Naive thymus-derived CD8-positive, alpha-beta T cell (primary cell): Measurements from ENCODE around the gene SCAF4. TPM values are rescaled to one million over a fixed set of nuclear protein-coding genes. Genes with fewer than 3 reads are reported as not detected.
A peak's percentile ranks its signal among the peaks of the same experiment; 100 is the strongest.
"Not testable (repeated sequence)": the region's sequence is repeated elsewhere in the genome, so short reads cannot be mapped to it uniquely, and the experiment has no call there.

Source experiments
- ATAC-seq, 2 donors: fragments of 150-1000 bp; cut with Tn5 transposase in 1 of 2; sonication (Bioruptor Pico), chemical (Tn5 transposase) in 1 of 2; 1 replicate in 1 of 2; 2 replicates in 1 of 2; pipeline ENCODE4 v1.10.0; 2021; ENCODE audit warnings: mild to moderate bottlenecking in 2 of 2, moderate library complexity in 2 of 2
- POLR2A ChIA-PET: fragments of 350-600 bp; sonication (Branson Sonifier 250); formaldehyde crosslinking; loops from one replicate; lab custom pipeline; 2021; ENCODE audit warnings: antibody characterized with exemption; lab: Charles Lee
- DNase-seq, 10 donors: peaks; one replicate each; pipeline versions ENCODE4 v3.0.0 to v3.0.0-alpha.2; 2020 to 2022
- H3K27ac Mint-ChIP-seq, 10 donors: one replicate each; pipeline ENCODE4 v1.8.0; 2020 to 2022; ENCODE audit warnings: mild to moderate bottlenecking in 10 of 10, mixed read lengths in 10 of 10, moderate library complexity in 4 of 10, inconsistent platforms in 1 of 10
- H3K27me3 Mint-ChIP-seq, 5 donors: one replicate each; pipeline ENCODE4 v1.8.0; 2021 to 2022; ENCODE audit warnings: mixed read lengths in 5 of 5
- H3K36me3 Mint-ChIP-seq, 3 donors: one replicate each; pipeline ENCODE4 v1.8.0; 2020 to 2022; ENCODE audit warnings: mixed read lengths in 3 of 3, mild to moderate bottlenecking in 2 of 3, inconsistent platforms in 1 of 3
- H3K4me1 Mint-ChIP-seq, 4 donors: one replicate each; pipeline ENCODE4 v1.8.0; 2021 to 2022; ENCODE audit warnings: mixed read lengths in 4 of 4
- H3K4me3 Mint-ChIP-seq, 10 donors: one replicate each; pipeline ENCODE4 v1.8.0; 2020 to 2022; ENCODE audit warnings: mild to moderate bottlenecking in 10 of 10, mixed read lengths in 10 of 10, moderate library complexity in 6 of 10, inconsistent platforms in 1 of 10
- H3K9me3 Mint-ChIP-seq, 9 donors: one replicate each; pipeline ENCODE4 v1.8.0; 2020 to 2022; ENCODE audit warnings: mixed read lengths in 9 of 9, mild to moderate bottlenecking in 3 of 9, inconsistent platforms in 1 of 9, moderate library complexity in 1 of 9
- polyA plus RNA-seq, 3 donors: library from polyadenylated mRNA; unstranded; fragments of 300-500 nt; fragmentation: Illumina TruSeq; gene quantifications; one replicate each; pipeline ENCODE4 v1.2.3, GENCODE V29; 2021
- total RNA-seq, 8 experiments: library from RNA in 2 of 8; stranded (reverse) in 2 of 8; gene quantifications; one replicate each; pipeline ENCODE4 v1.2.3 and lab custom pipeline; 2021 to 2026

The SCAF4 gene
- total and polyA plus RNA-seq, 5 experiments from 2014 or later = 12.2 to 67.1 (median 29.0) TPM

DNA sequence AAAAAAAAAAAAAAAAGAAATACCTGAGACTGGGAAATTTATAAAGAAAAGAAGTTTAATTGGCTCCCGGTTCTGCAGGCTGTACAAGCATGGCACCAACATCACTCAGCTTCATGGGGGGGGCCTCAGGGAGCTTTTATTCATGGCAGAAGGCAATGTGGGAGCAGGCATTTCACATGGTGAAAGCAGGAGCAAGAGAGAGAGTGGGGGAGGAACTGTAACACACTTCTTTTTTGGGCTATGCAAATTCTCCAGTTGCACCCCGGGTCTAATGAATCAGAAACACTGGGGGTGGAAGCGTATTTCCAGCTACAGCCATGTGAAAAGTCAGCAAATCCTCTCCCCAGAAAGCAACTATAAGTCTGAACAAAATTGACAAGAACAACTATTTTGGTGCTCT lies 84.3 kb downstream of the SCAF4 start:
- ATAC-seq (no peak), DNase-seq (no peak)
- peaks cover 0 to 3% (median 0%) of the 10 kb centered on the region in 9 donors for H3K9me3 Mint-ChIP-seq
- peaks cover 0 to 5% (median 0%) of the 10 kb centered on the region in 3 donors for H3K36me3 Mint-ChIP-seq
- H3K27me3 Mint-ChIP-seq = peaks cover 0 to 3% (median 0%) of the 10 kb centered on the region in 5 donors
- POLR2A ChIA-PET = interaction anchor here (0.7 kb wide), 1 partner anchor 528 kb away, joined by 4 read pairs; no protein-coding TSS in a partner anchor
- H3K27ac Mint-ChIP-seq = no peak overlapping the region
- H3K4me1 Mint-ChIP-seq = peaks cover 0 to 2% (median 0%) of the 10 kb centered on the region in 4 donors
- H3K4me3 Mint-ChIP-seq = no peak overlapping the region

- Mint-ChIP-seq H3K4me3 (no peak overlapping the region), H3K36me3 (peaks cover 0 to 3% (median 3%) of the 10 kb centered on the region in 3 donors), H3K9me3 (no peaks in the 10 kb centered on the region), H3K27ac (no peak overlapping the region), H3K4me1 (peaks cover 0 to 2% (median 0%) of the 10 kb centered on the region in 4 donors), H3K27me3 (peaks cover 0 to 5% (median 0%) of the 10 kb centered on the region in 5 donors)
- POLR2A ChIA-PET = no interaction called here
- ATAC-seq (no peak), DNase-seq (no peak)
Observed at GRCh38 chr21:31644643-31645042, 87.3 kb downstream of the SCAF4 start.

GRCh38 chr21:31641416-31641922 lies 90.4 kb downstream of the SCAF4 start:
- no peak overlapping the region for H3K4me3 Mint-ChIP-seq
- H3K27me3 Mint-ChIP-seq = peaks cover 0 to 5% (median 0%) of the 10 kb centered on the region in 5 donors
- ATAC-seq (no peak), DNase-seq (no peak)
- H3K9me3 Mint-ChIP-seq = peaks cover 0 to 13% (median 8%) of the 10 kb centered on the region in 9 donors
- H3K27ac Mint-ChIP-seq = no peak overlapping the region
- peaks cover 0 to 11% (median 10%) of the 10 kb centered on the region in 3 donors for H3K36me3 Mint-ChIP-seq
- no peaks in the 10 kb centered on the region for H3K4me1 Mint-ChIP-seq
- POLR2A ChIA-PET = no interaction called here

DNA sequence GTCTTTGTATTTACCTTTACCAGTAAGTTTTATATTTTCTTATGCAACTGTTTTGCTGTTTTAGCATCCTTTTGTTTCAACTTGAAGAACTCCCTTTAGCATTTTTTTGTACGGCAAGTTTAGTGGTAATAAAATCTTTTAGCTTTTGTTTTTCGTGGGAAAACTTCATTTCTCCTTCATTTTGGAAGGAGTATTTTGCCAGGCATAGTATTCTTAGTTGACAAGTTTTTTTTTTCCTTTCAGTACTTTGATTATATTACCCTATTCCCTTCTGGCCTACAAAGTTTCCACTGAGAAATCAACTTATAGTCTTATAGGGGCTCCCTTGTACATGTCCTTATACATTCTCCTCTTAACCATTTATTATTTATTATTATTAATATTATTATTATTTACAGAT lies 95.0 kb downstream of the SCAF4 start:
- POLR2A ChIA-PET = interaction anchor here (0.7 kb wide), 1 partner anchor 386 kb away, joined by 6 read pairs; no protein-coding TSS in a partner anchor
- peaks cover 0 to 2% (median 0%) of the 10 kb centered on the region in 5 donors for H3K27me3 Mint-ChIP-seq
- peaks cover 0 to 19% (median 14%) of the 10 kb centered on the region in 9 donors for H3K9me3 Mint-ChIP-seq
- no peak for DNase-seq
- no peak overlapping the region for H3K27ac Mint-ChIP-seq
- peaks cover 0 to 1% (median 0%) of the 10 kb centered on the region in 4 donors for H3K4me1 Mint-ChIP-seq
- peaks cover 0 to 15% (median 11%) of the 10 kb centered on the region in 3 donors for H3K36me3 Mint-ChIP-seq
- H3K4me3 Mint-ChIP-seq = no peak overlapping the region
- no peak for ATAC-seq

- POLR2A ChIA-PET = no interaction called here
- Mint-ChIP-seq H3K9me3 (peaks cover 0 to 20% (median 14%) of the 10 kb centered on the region in 9 donors), H3K27ac (no peak overlapping the region), H3K4me1 (peaks cover 0 to 1% (median 0%) of the 10 kb centered on the region in 4 donors), H3K27me3 (no peaks in the 10 kb centered on the region), H3K4me3 (no peak overlapping the region), H3K36me3 (peaks cover 0 to 13% (median 11%) of the 10 kb centered on the region in 3 donors)
- DNase-seq (no peak), ATAC-seq (no peak)
Observed at GRCh38 chr21:31634993-31635392, 96.9 kb downstream of the SCAF4 start.

DNA sequence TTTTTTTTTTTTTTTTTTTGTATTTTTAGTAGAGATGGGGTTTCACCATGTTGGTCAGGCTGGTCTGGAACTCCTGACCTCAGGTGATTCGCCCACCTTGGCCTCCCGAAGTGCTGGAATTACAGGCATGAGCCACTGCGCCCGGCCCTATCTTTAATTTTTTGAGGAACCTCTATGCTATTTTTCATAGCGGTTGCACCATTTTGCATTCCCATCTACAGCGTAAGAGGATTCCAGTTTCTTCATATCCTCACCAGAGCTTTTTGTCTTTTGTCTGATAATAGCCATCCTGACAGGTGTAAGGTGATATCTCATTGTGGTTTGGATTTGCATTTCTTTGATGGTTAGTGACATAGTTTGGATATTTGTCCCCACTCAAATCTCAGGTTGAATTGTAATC lies 100.0 kb downstream of the SCAF4 start:
- POLR2A ChIA-PET, H3K4me1 Mint-ChIP-seq, H3K36me3 Mint-ChIP-seq, H3K27ac Mint-ChIP-seq, DNase-seq, H3K27me3 Mint-ChIP-seq, ATAC-seq, H3K4me3 Mint-ChIP-seq: not testable (repeated sequence)
- H3K9me3 Mint-ChIP-seq = peaks cover 0 to 13% (median 9%) of the 10 kb centered on the region in 9 donors

DNA sequence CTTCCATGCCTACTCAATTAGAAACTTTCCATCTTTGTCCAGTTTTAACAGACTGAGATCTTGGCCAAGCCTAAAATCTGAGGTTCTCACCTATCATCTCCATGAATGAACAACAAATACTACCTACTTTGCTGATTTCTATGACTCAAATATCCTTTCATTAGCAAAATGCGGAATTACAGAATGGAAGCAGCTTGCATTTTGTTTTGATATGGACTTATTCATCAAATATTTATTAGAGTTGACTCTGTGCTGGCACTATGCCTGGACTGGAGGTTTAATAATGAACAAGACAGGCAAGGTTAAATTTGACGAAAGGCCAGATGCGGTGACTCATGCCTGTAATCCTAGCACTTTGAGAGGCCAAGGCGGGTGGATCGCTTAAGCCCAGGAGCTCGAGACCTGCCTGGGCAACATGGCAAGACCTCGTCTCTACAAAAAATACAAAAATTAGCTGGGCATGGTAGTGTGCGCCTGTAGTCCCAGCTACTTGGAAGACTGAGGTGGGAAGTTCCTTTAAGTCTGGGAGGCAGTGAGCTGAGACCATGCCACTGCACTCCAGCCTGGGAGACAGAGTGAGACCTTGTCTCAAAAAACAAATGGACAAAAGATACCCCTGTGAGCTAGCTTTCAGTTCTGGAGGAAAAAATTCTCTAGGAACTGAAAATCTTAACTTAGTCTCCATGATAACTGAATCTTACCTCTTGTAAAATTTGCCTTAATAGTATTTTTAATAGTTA lies 101.8 kb downstream of the SCAF4 start:
- POLR2A ChIA-PET = no interaction called here
- H3K36me3 Mint-ChIP-seq = peaks cover 0 to 5% (median 0%) of the 10 kb centered on the region in 3 donors
- H3K27me3 Mint-ChIP-seq = no peaks in the 10 kb centered on the region
- H3K9me3 Mint-ChIP-seq = peaks cover 0 to 10% (median 5%) of the 10 kb centered on the region in 9 donors
- H3K27ac Mint-ChIP-seq = no peak overlapping the region
- DNase-seq = no peak
- H3K4me3 Mint-ChIP-seq = no peak overlapping the region
- no peak for ATAC-seq
- H3K4me1 Mint-ChIP-seq = peaks cover 0 to 1% (median 0%) of the 10 kb centered on the region in 4 donors

DNA sequence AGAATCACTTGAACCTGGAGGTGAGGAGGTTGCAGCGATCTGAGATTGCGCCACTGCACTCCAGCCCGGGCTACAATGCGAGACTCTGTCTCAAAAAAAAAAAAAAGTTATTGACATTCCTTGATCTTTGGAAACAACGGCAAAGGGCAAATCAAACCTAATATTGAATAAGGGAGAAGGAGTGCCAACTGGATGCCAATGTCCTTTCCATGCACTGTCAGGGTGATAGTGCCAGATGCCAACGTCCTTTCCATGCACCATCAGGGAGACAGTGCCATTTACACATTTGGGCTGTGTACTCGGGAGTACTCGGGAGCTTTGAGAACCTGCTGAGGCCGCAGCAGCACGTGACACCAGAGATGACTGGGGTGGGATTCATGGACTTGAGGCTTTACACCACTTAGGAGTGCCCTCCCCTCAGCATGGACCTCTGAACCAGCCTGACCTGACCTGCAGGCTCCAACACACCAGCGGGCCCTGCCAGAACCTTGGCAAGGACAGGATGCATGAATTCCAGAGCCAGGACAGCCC lies 106.9 kb downstream of the SCAF4 start:
- Mint-ChIP-seq H3K4me1 (peaks cover 3 to 11% (median 8%) of the 10 kb centered on the region in 4 donors), H3K36me3 (no peaks in the 10 kb centered on the region), H3K27ac (peak overlapping the region in 1 of 10 donors; percentile 16), H3K27me3 (no peaks in the 10 kb centered on the region), H3K4me3 (no peak overlapping the region), H3K9me3 (no peaks in the 10 kb centered on the region)
- POLR2A ChIA-PET = no interaction called here
- no peak for DNase-seq
- ATAC-seq = no peak

GRCh38 chr21:31624181-31624580 lies 107.7 kb downstream of the SCAF4 start:
- peaks cover 0 to 2% (median 0%) of the 10 kb centered on the region in 9 donors for H3K9me3 Mint-ChIP-seq
- ATAC-seq (no peak), DNase-seq (no peak)
- H3K4me1 Mint-ChIP-seq = peaks cover 3 to 11% (median 8%) of the 10 kb centered on the region in 4 donors
- POLR2A ChIA-PET = no interaction called here
- H3K4me3 Mint-ChIP-seq = no peak overlapping the region
- no peaks in the 10 kb centered on the region for H3K27me3 Mint-ChIP-seq
- no peak overlapping the region for H3K27ac Mint-ChIP-seq
- H3K36me3 Mint-ChIP-seq = no peaks in the 10 kb centered on the region

- POLR2A ChIA-PET = no interaction called here
- H3K27ac Mint-ChIP-seq = no peak overlapping the region
- H3K4me3 Mint-ChIP-seq = no peak overlapping the region
- peaks cover 3 to 11% (median 8%) of the 10 kb centered on the region in 4 donors for H3K4me1 Mint-ChIP-seq
- DNase-seq (no peak), ATAC-seq (no peak)
- no peaks in the 10 kb centered on the region for H3K36me3 Mint-ChIP-seq
- H3K27me3 Mint-ChIP-seq = no peaks in the 10 kb centered on the region
- H3K9me3 Mint-ChIP-seq = peaks cover 0 to 7% (median 0%) of the 10 kb centered on the region in 9 donors
Observed at GRCh38 chr21:31623664-31624063, 108.3 kb downstream of the SCAF4 start.

- peak; percentile 30 to 63 for ATAC-seq
- POLR2A ChIA-PET = no interaction called here
- Mint-ChIP-seq H3K36me3 (no peaks in the 10 kb centered on the region), H3K4me3 (peak overlapping the region in 1 of 10 donors; percentile 15), H3K4me1 (peaks cover 5 to 11% (median 8%) of the 10 kb centered on the region in 4 donors), H3K9me3 (peaks cover 0 to 9% (median 0%) of the 10 kb centered on the region in 9 donors), H3K27ac (peak overlapping the region in 2 of 10 donors; percentile 9 to 52), H3K27me3 (no peaks in the 10 kb centered on the region)
- peak in 2 of 10 donors; percentile 11 to 12 for DNase-seq
Observed at GRCh38 chr21:31622397-31622796, 109.5 kb downstream of the SCAF4 start.
